Stimulated activated naive CD4-positive, alpha-beta T cell (primary cell): ENCODE measurements around the gene LIMCH1.
"Not testable (repeated sequence)": the region's sequence is repeated elsewhere in the genome, so short reads cannot be mapped to it uniquely, and the experiment has no call there.

Experiments
- DNase-seq, 6 experiments: peaks; one replicate each; lab custom pipeline; 2025; lab: John Stamatoyannopoulos, UW

The LIMCH1 gene

DNA sequence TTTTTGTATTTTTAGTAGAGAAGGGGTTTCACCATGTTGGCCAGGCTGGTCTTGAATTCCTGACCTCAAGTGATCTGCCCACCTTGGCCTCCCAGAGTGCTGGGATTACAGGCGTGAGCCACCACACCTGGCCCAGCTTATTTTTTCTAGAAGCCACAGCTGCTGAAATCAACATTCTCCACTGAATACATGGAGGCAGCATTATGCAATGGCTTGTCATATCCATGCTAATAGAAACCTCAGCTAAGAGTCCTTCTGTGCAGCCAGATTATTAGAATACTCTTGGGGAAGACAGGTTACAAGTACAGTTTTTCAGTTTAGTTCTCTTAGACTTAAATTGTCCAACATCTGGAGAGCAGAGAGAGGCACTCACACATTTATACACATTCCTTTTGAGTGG, 104.8 kb downstream of the LIMCH1 start:
- DNase-seq = not testable (repeated sequence)

DNA sequence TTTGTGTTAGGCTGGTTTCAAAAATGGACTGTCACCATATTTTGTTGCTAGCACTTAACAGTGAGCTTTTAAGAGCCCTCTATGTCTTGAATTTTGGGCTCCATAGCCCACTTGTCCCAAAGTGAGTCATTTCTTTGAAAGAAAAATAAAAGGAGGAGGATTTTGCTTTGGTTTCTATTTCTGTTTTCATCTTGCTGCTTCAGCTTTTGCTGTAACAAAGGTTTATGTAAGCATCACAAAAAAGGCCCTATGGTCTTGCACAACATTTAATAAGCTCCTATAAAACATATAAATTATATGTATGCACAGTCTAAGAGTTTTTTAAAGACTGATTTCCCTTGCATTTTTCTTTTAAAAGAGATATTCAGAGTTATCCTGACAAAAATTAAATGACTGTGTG, 105.4 kb downstream of the LIMCH1 start:
- DNase-seq = no peak

GRCh38 chr4:41644288-41644914, 106.4 kb downstream of the LIMCH1 start:
- no peak for DNase-seq

DNA sequence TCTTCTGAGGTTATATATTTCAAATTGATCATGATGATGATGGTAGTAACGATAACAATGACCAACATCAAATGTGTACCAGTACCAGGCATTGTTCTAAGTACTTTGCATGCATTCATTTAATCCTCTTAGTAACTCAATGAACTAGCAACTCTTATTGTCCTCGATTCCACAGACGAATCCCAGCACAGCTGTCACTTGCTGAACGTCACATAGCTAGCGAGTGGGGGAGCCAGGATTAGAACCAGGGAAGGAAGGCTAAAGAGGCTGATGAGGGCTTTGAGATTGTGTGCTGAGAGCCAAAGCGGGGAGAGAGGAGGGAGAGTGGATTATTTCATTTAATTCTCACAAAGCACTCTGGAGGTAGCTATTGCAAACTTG, 106.9 kb downstream of the LIMCH1 start:
- DNase-seq = no peak

DNA sequence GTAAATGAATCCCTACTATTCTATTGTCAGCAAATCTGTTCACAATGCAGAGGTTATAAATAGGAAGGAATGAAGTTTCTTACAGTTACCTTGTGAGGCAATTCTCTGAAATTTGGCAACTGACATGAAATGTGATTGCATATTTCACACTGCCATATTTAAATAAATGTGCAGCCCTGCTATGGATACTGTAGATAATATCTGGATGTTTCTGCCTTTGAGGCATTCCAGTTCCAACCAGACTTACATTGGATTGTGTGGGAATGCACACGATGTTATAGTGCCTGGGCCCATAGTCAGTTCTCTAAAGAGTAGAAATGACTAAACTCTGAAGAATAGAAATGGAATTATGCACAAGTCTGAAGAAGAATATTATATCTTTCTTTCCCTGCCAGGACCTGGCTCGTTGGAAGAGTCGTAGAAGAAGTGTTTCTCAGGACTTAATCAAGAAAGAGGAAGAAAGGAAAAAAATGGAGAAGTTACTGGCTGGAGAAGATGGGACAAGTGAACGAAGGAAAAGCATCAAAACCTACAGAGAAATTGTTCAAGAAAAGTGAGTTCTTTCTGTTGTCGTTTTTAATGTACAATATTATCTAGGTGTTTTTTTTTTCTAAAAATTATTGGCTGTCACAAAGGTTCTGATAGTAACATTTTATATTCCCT, 107.9 kb downstream of the LIMCH1 start:
- no peak for DNase-seq

DNA sequence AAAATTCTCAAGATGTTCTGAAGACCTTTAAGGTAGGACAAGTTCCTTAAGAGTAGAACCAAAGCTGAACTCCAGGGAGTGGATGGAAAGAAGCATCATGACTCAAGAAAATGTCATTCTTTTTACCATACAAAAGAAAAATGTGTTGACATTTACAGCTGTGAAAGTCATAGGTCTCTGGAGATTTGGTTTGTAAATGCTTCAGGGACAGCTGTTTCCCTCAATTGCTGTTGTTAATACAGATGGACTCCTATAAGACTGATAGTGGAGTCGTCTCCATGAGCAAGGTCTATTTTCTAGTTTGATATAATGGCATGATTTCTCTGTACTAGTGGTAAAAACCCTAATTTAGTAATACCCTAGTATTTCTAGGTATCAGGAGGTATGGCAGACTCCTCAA, 108.9 kb downstream of the LIMCH1 start:
- no peak for DNase-seq

- no peak for DNase-seq
Observed at GRCh38 chr4:41647383-41647782, 109.4 kb downstream of the LIMCH1 start.

- DNase-seq = not testable (repeated sequence)
Observed at GRCh38 chr4:41651150-41651549, 113.2 kb downstream of the LIMCH1 start.

DNA sequence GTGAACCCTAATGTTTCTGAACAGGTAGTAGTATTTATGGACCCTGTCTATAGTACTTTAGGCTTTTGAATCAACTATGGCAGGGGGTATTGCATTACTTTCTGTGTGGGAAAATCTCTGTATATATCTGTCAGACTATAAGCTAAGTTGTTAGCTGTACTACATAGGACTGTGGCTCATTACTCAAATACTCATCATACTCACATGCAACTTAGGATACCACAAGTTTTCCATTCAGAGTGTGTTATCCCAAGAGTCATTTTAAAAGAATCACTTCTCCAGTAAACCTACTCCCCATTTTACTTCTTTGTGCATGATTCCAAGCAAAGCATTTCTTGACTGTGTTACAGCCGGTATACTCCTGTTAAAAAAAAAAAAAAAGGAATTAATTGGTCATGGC, 115.0 kb downstream of the LIMCH1 start:
- DNase-seq = no peak

DNA sequence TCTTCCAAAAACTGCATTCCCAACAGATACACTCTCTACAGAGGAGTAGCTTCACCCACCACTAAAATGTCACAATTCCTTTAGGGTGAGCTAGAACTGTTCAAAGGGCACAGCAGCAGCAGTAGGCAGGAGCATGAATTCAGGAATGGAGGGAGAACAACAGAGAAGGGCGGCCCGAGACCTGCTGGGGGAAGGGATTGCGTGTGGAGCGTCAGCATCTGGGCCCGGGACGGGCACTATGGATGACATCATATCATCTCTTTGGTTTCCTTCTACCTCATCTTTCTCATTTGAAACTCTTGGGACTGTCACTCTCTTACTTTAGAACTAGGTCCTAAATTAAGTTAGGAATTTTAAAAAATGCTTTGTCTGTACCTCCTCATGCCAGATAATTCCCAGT, 115.6 kb downstream of the LIMCH1 start:
- no peak for DNase-seq

- no peak for DNase-seq
Observed at GRCh38 chr4:41655177-41655576, 117.2 kb downstream of the LIMCH1 start.

GRCh38 chr4:41656106-41656505, 118.1 kb downstream of the LIMCH1 start:
- no peak for DNase-seq

GRCh38 chr4:41656572-41657520, 118.9 kb downstream of the LIMCH1 start:
- DNase-seq = no peak

DNA sequence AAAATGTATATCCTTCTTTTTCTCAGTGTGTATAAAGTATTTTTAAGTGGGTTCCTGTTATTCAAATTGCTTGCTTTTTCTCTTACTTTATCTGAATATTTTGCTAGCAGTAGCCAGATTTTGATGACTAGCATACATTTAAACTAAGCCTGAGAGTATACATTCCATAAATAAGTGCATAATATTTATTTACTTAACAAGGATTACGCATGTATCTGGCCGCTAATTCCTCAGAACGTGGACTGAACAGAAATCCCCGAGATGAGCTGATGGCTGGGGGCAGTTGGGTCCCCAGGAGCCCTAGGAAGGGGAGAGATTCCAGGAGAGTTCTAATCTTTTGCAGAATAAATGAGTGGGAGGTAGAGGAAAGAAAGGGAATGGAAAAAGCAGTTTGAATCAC, 119.6 kb downstream of the LIMCH1 start:
- no peak for DNase-seq

GRCh38 chr4:41658163-41658562, 120.2 kb downstream of the LIMCH1 start:
- no peak for DNase-seq

GRCh38 chr4:41660352-41660751, 122.4 kb downstream of the LIMCH1 start:
- DNase-seq = no peak

DNA sequence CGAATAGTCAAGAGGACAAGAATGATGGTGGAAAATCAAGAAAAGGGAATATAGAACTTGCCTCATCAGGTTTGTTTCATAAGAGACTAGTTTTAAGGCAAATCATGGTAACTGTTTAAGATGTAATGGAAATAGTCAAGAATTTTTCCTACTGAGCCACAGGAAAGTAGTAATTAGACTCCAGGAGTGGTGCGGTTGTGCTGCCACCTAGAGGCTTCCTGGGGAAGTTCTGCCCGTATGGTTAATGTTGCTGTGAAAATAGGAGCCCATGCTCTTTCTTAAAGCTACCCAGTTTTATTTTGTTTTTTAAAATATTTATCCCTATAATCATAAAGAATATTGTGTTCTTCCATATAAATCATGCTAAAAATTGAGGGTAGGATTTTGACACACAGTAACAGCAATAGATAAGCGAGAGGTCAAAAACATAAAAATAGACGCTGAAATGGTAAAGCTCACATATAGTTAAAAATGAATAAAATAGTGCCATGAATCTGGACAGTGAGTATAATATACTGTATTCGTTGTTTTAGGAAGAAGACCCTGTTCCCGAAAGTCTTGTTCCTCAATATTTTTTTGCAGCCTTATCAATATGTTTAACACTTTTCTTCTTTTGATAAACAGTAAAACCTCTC, 123.6 kb downstream of the LIMCH1 start:
- peak in 2 of 6 experiments; percentile 0 to 1 for DNase-seq

DNA sequence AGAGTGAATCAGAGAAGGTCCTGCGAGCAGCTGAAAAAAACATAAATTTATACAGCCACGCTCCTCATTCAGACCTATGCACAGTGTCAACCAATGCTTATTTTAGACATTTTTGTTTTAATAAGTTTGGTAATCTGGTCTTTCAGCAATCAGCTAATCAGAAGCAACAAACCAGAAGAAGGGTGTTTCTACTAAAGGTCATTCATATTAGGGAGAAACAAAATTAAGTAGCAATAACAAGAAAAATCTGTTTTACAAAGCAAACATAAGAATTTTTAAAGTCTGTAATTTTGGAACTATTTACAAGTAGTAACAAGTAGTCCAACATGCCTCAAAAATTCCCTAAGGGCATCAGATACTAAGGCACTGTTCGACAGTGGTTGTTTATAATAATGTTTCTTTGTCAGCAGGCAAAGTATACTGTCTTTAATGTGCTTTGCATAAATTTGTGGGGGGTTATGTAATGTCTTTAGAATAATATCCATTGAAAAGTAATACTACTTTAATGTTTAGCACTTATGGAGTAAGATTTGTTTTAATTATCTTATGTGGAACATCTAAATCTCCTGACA, 127.8 kb downstream of the LIMCH1 start:
- DNase-seq = no peak

DNA sequence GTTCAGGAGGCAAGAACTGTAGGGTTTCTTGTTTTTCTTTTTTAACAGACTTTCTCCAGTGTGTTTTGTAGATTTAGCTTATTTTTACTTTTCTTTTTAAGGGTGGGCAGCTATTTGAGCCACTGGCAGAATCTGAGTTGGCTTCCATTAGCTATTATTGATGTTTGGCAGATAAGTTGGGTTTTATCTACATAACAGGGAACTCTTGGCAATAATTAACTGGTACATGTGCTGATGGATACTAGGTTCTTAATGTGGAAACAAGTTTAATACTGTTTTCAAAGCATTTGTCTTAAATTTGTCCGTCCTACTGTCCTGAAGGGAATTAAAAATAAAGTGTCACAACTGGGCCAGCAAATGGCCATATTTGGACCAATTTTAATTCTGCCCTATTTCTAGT, 130.1 kb downstream of the LIMCH1 start:
- no peak for DNase-seq

- no peak for DNase-seq
Observed at GRCh38 chr4:41670530-41670929, 132.6 kb downstream of the LIMCH1 start.

DNA sequence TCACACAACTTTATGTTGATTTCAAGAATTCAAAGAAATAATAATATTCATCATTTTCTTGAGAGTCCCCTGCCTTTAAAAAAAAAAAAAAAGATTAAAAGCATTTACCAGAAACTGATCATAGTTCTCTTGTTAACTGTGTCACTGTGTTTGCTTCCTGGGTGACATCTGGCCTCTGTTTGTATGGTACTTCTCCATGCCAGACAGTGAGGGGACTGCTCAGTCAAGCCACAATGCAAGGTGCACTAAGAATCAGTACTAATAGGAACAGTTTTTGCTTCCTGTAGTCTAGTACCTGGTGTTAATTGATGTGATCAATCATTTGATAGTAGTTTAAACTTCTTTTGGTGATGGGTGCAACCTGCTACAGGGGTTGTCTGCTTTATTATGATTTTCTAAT, 133.0 kb downstream of the LIMCH1 start:
- no peak for DNase-seq
